Measurements from ENCODE around the gene ZNF471. TPM values are rescaled to one million over a fixed set of nuclear protein-coding genes. Genes with fewer than 3 reads are reported as not detected.

ZNF471 gene
- total and polyA plus RNA-seq, 2 experiments from 2014 or later, result 0.63 to 1.1 TPM

- Histone ChIP-seq H3K36me3 (ENCODE audit: insufficient read depth) (no peaks in the 10 kb centered on the region), H3K4me1 (ENCODE audit: insufficient read depth) (no peaks in the 10 kb centered on the region), H3K4me2 (no peak overlapping the region), H3K27me3 (ENCODE audit: insufficient read depth) (no peaks in the 10 kb centered on the region), H4K20me1 (replicated peaks; ENCODE audit: insufficient read depth) (no peaks in the 10 kb centered on the region; the same call in 1 of the 2 replicates), H3F3A (replicated peaks; ENCODE audit: low read depth) (no peaks in the 10 kb centered on the region), H3K79me2 (replicated peaks; ENCODE audit: insufficient read depth) (no peaks in the 10 kb centered on the region), H3K4me3 (no peak overlapping the region), H3K27ac (ENCODE audit: low read depth) (no peak overlapping the region), H3K9me2 (ENCODE audit: insufficient read depth) (no peaks in the 10 kb centered on the region), H2AFZ (no peak overlapping the region)
- no peak for TF ChIP-seq CTCF (conservative IDR thresholded peaks at IDR 0.05; ENCODE audit: low read depth in 2 of 2)
- TF ChIP-seq STAT1 (IDR thresholded peaks at IDR 0.05; ENCODE audit: unreplicated experiment), result no peak
- TF ChIP-seq ETS1 (IDR thresholded peaks at IDR 0.05), result no peak
- TF ChIP-seq EZH2phosphoT487 (IDR thresholded peaks at IDR 0.05; ENCODE audit: unreplicated experiment), result no peak
- TF ChIP-seq NANOG (IDR thresholded peaks at IDR 0.05; ENCODE audit: borderline replicate concordance), result no peak
- TF ChIP-seq ZNF331 (CRISPR knock-in tag; IDR thresholded peaks at IDR 0.05; ENCODE audit: low read depth), result no peak
- TF ChIP-seq EZH2 (IDR thresholded peaks at IDR 0.05; ENCODE audit: low read depth, unreplicated experiment), result no peak
- TF ChIP-seq POLR2AphosphoS5 (IDR thresholded peaks at IDR 0.05; ENCODE audit: low read depth), result no peak
- TF ChIP-seq REST (IDR thresholded peaks at IDR 0.05; ENCODE audit: unreplicated experiment), result no peak
- no peak for TF ChIP-seq ZNF462 (CRISPR knock-in tag; IDR thresholded peaks at IDR 0.05)
- TF ChIP-seq ZNF114 (CRISPR knock-in tag; IDR thresholded peaks at IDR 0.05), result no peak
- TF ChIP-seq JUNB (IDR thresholded peaks at IDR 0.05; ENCODE audit: unreplicated experiment), result no peak
- DNase-seq (ENCODE audit: low spot score) (no peak), ATAC-seq (no peak)
- Mint-ChIP-seq H3K9me3 (peaks cover 78% of the 10 kb centered on the region), H3K36me3 (ENCODE audit: low read depth) (peaks cover 72% of the 10 kb centered on the region), H3K27ac (no peak overlapping the region), H3K4me1 (0 out of 3 replicates have a peak, but pooled peaks cover 4% of the 10 kb centered on the region), H3K27me3 (ENCODE audit: insufficient read depth, low read depth, poor library complexity) (peaks cover 9% of the 10 kb centered on the region), H3K4me3 (no peak overlapping the region)
Observed at GRCh38 chr19:56543776-56544175, 36.1 kb downstream of the ZNF471 start.

Data from GM23338 (cell line).